Right kidney (tissue), 1 donor: ENCODE results near the gene SMYD3.
"Not testable (repeated sequence)": the region's sequence is repeated elsewhere in the genome, so short reads cannot be mapped to it uniquely, and the experiment has no call there.

Experiments
- DNase-seq: peaks from one replicate; pipeline ENCODE4 v3.0.0-alpha.2; 2016

SMYD3 gene

GRCh38 chr1:246355411-246356230 is 151.5 kb downstream of the SMYD3 start:
- DNase-seq: no peak

DNA sequence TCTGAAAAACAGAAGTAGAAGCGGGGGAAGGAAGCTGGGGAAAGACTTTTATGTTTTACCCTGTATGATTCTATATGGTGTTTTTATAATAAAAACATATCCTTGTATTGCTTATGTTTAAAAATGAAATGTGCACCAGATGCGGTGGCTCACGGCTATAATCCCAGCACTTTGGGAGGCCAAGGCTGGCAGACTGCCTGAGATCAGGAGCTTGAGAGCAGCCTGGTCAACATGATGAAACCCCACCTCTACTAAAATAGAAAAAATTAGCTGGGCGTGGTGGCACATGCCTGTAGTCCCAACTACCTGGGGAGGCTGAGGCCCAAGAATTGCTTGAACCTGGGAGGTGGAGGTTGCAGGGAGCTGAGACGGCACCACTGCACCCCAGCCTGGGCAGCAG is 155.4 kb downstream of the SMYD3 start:
- no peak for DNase-seq

DNA sequence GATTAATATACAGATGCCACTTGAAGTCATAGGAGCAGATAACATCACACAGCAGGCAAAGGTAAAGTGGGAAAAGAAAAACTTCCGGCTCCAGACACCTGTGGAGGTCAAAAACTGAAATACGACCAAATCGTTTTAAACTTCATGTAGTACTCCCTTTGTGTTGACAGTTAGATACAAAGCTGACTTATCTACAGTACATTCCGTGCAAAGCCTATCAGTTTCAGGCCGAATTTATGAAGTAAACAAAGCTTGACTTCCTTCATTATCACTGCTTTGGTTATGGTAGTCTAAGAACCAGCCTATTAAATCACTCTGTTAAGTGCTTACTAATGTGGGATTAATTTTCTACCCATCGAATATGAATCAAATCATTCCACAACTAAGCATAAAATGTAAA is 156.3 kb downstream of the SMYD3 start:
- DNase-seq: no peak

DNA sequence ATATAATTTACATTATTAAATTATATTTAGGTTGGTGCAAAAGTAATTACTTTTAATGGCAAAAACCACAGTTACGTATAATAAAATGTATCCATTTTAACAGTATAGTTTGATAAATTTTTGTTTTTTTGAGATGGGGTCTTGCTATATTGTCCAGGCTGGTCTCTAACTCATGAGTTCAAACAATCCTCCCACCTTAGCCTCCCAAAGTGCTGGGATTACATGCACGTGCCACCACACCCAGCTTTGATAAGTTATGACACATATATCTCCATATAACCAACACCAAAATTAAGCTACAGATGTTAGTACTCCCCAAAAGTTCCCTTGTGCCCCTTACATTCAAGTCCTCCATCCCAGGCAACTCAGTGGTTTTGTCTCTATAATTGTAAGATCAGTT is 163.1 kb downstream of the SMYD3 start:
- no peak for DNase-seq

DNA sequence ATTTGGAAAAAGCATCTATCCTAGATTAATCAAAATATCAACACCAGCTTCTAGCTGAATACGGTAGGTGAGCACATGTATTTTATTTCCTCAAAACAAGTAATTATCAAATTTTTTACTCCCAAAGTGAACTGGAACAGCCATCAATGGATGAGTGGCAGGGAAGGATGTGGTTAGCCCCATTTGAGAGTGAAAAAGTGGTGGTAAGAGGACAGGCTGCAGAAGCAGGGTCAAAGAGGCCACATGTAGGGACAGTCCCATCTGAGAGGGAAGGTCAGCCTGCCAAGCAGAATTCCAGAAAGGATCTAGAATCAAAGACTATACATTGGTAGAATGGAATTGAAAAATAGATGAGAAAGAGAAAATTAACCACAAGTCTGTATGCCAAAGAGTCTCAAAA is 163.8 kb downstream of the SMYD3 start:
- no peak for DNase-seq

DNA sequence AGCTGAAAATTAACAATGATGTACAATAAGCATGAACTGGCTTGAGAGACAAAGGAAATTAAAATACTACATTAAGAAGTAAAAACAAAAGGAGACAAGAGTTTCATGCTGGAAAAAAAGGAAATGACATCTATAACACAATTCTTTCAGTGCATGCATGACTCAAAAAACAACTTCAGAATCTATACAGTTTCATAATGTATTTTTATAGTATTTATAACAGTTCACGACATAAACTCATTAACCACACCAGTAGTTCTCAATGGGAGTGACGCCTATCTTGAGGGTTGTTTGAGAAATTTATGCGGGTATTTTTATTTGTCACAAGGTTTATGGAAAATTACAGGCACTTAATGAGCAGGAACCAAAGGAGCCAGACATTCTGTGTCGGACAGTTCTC is 168.5 kb downstream of the SMYD3 start:
- DNase-seq: no peak

- no peak for DNase-seq
Measured at GRCh38 chr1:246338098-246338497, 169.0 kb downstream of the SMYD3 start.

DNA sequence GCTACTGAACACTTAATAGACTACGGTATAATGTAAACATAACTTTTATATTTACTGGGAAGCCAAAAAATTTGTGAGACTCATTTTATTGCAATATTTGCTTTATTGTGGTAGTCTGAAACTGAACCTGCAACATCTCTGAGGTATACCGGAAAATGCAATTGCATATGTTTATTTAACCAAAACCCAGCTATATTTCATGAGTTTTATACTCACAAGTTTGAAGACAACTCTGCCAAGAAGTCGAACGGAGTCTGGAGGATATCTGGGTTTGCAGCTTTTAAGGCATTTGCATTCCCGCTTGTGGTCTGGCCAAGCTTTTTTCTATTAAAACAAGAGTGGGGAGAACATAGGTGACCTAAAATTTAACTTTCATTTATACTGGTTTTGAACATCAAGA is 171.9 kb downstream of the SMYD3 start:
- DNase-seq: no peak

DNA sequence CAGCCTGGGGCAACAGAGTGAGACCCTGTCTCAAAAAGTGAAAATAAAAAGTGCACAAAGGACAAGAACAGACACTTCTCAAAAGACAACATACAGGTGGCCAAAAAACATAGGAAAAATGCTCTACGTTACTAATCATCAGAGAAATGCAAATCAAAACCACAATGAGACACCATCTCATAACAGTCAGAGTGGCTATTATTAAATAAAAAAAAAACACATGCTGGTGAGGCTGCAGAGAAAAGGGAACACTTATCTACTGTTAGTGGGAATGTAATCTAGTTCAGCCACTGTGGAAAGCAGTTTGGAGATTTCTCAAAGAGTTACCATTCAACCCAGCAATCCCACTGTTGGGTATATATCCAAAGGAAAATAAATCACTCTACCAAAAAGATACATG is 173.2 kb downstream of the SMYD3 start:
- no peak for DNase-seq

DNA sequence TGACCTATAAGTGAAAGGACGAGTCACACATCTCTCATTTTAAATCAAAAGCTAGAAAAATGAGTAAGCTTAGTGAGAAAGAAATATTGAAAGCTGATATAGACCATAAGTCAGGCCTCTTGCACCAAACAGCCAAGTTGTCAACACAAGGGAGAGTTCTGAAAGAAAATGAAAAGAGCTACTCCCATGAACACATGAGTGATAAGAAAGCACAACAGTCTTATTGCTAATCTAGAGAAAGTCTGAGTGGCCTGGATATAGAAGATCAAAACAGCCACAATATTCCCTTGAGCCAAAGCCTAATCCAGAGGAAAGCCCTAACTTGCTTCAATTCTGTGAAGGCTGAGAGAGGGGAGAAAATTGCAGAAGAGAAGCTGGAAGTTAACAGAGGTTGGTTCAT is 175.0 kb downstream of the SMYD3 start:
- DNase-seq: no peak

DNA sequence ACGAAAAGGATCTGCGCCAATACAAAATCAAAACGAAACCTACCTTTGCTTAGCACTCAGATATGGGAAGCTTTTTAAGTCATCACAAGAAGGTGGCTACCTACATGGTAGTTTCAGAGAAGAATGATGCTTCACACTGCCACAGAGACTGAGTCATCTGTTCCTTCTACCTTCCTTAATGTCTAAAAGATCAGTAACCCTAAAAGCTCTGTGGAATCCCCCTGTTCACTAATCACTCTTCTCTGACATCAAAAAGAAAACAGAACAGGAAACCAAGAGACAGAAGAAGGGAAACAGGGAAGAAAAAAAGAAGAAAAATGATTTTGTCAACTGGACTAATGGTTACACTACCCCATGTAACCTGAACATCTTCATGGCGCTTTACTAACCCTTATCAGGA is 177.2 kb downstream of the SMYD3 start:
- no peak for DNase-seq

- DNase-seq: not testable (repeated sequence)
Measured at GRCh38 chr1:246329292-246329691, 177.8 kb downstream of the SMYD3 start.

- DNase-seq: no peak
Measured at GRCh38 chr1:246324711-246325110, 182.4 kb downstream of the SMYD3 start.

- DNase-seq: not testable (repeated sequence)
Measured at GRCh38 chr1:246324033-246324432, 183.0 kb downstream of the SMYD3 start.

DNA sequence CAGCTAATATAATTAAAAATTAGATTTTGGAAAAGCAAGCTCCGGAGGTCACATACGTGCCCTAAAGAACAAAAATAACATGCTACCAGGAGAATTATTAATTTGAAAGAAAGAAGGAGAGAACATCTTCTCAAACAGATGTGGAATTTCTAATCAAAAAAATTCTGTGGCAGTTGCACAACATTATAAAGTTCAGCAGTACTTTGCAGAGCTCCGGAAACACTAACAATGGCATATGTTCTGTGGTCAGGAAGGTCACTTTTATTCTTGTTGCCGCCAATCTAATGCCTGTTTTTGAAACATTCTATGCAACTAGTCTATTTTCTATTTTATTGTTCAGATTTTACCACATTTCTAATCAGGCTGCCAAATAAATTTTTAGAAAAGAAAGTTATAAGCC is 186.8 kb downstream of the SMYD3 start:
- DNase-seq: no peak

DNA sequence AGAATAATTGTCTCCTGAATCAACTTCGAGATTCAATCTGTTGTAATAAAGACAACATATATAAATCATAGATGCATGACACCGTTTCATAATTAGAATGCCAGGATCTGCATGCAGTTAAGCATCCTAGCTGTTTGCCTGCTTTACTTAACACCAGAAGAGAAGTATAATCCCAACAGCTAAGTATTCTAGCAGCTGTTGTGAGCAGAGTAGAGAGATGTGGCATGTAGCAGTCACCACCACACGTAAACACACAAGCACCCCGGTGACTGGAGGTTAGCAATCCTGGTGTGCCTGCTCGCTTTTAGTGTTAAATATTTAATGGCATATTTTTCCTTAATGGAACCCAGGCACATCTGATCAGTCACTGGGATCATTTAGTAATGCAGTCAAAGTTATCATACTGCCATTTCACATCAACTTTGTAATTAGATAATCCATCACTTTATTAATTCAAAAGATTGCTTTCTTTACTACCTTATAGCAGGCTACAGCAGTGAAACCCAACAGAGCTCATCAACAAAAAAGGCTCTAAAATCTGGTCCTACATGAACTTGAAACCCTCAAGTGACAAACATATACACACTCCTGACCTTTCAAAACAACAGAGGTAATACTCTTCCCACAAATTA is 187.9 kb downstream of the SMYD3 start:
- DNase-seq: no peak

GRCh38 chr1:246318622-246319021 is 188.5 kb downstream of the SMYD3 start:
- no peak for DNase-seq

- DNase-seq: no peak
Measured at GRCh38 chr1:246318036-246318359, 189.1 kb downstream of the SMYD3 start.

DNA sequence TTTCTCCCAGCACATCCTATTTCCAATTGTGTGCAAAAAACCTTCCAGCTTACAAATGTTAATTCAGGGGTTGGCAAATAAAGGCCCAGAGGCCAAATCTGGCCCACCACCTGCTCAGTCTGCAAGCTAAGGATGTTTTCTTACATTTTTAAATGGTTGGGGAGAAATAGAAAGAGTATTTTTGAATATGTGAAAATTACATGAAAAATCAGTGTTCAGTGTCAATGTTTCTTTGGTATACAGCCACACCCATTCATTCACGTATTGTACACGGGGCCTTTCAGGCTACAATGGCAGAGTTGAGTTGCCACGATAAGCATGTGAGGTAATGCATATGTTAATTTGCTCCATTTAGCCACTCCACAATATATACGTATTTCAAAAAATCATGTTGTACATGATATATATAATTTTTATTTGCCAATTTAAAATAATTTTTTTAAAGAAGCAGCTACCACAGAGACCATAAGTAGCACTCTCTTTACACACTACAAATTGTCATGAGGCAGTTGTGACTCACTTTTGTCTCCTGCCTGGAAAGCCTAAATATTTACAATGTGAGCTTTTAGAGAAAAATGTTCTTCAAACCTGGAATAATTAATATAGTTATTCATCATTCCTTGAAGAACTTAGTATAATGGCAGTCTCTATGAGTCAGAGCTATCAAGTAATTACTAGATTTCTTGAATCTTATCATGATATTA is 189.6 kb downstream of the SMYD3 start:
- DNase-seq: no peak

DNA sequence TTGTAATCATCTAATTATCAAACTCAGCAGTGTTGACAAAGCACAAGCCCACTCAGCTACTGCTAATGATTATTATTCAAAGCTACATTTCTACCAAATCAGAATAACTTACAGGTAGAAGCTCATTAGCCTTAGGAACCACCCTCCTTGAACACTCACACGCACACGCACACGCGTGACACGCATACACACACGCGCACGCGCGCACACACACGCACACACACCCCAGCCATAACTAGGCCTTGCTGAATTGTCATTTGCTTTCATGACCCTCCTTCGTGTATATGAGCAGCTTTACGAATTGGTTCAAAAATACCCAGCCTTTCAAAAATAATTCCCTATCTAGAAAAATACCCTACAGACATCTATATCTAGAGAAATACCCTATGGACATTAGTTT is 195.6 kb downstream of the SMYD3 start:
- DNase-seq: no peak

- no peak for DNase-seq
Measured at GRCh38 chr1:246309247-246309884, 197.7 kb downstream of the SMYD3 start.

GRCh38 chr1:246308533-246309075 is 198.5 kb downstream of the SMYD3 start:
- DNase-seq: no peak
